Esophagus squamous epithelium (tissue), 4 donors: ENCODE results near the gene CORO7.

Experiments
- POLR2A ChIP-seq, 4 donors: fragments of 450-650 bp; IDR thresholded peaks; one replicate each; pipeline ENCODE4 v1.6.1; 2017; ENCODE audit warnings: antibody characterized with exemption in 4 of 4, mild to moderate bottlenecking in 4 of 4, moderate library complexity in 3 of 4
- TF ChIP-seq, protein P1 (sequence below), 6 experiments: fragments of 450-650 bp in 4 of 6; fragments of 200-600 bp in 2 of 6; sonication (generic) in 2 of 6; IDR thresholded peaks; one replicate each; pipeline ENCODE4 v1.5.1; 2016 to 2019; ENCODE audit warnings: antibody characterized with exemption in 6 of 6, mild to moderate bottlenecking in 4 of 6, moderate library complexity in 4 of 6

GRCh38 chr16:4388271-4389021, 27.9 kb downstream of the CORO7 start:
- TF ChIP-seq, protein P1, sequence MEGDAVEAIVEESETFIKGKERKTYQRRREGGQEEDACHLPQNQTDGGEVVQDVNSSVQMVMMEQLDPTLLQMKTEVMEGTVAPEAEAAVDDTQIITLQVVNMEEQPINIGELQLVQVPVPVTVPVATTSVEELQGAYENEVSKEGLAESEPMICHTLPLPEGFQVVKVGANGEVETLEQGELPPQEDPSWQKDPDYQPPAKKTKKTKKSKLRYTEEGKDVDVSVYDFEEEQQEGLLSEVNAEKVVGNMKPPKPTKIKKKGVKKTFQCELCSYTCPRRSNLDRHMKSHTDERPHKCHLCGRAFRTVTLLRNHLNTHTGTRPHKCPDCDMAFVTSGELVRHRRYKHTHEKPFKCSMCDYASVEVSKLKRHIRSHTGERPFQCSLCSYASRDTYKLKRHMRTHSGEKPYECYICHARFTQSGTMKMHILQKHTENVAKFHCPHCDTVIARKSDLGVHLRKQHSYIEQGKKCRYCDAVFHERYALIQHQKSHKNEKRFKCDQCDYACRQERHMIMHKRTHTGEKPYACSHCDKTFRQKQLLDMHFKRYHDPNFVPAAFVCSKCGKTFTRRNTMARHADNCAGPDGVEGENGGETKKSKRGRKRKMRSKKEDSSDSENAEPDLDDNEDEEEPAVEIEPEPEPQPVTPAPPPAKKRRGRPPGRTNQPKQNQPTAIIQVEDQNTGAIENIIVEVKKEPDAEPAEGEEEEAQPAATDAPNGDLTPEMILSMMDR (IDR thresholded peaks at IDR 0.05) = no peak
- no peak for TF ChIP-seq POLR2A (IDR thresholded peaks at IDR 0.05)
